Activated CD4-positive, CD25-positive, alpha-beta regulatory T cell treated with anti-CD3 and anti-CD28 coated beads, Interleukin-2, amount 50 U/mL, for 16 hours (primary cell): ENCODE results near the gene VAPB.

Source experiments
- DNase-seq: peaks from one replicate; pipeline ENCODE4 v3.0.0-alpha.2; 2020; ENCODE audit warnings: low read depth, low spot score

VAPB gene

DNA sequence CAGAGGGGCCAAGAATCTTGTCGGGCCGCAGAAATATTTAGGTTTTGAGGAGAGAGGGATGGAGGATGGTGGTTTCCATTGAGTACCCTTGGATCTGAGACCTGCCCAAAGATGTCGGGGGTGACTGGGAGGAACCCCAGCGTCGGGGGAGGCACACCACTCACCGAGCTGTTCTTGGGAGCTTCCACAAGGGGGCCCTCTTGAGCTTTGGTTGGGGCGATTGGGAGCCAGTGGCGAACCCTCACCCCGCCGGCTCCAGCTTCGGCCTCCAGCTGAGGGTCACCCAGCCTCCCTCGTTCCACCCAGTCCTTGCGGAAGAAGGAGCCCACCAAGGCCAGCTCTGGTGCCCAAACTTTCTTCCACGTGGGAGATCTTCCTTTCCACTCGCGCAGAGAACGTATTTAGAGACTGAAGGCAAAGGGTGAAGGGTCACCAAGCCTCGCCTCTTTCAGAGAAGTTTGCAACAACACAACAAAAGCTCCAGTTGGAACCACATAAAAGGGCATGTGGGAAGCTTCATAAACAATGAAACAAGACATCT lies 92.5 kb downstream of the VAPB start:
- DNase-seq, result no peak

DNA sequence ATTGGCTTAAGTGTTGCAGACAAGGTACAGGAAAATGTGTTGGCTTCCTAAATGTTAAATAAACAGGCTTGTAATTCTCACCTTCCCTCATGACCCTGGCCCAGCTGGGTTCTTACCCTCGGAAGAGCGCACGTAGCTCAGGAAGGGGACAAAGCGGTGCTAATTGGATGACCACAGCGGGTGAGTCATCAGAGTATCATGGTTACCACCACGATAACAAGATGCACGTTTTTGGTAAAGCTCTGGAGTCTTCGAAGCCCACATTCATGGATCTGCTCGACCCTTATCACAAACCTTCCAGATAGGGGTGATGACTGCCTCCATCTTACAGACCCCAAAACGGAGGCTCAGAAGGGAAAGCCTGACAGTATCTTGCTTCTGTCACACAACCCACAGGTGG lies 93.4 kb downstream of the VAPB start:
- no peak for DNase-seq

DNA sequence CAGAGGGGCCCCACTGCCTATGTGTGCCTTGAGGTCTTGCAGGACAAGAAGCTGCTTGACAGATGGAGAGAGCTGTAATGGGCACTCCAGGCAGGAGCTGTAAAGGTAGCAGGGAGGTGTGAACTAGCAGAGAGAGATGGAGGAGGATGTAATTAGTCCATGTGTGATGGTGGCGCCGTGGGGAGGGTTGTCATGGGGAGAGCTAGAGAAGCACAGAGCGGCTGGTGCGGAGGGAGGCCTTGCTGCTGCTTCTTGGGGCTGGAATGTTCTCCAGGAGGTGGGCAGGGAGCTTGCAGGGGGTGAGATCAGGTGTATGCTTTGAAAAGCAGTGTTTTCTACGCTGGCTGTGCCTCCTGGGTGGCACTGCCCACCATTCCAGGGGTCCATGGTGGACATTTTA lies 94.0 kb downstream of the VAPB start:
- DNase-seq, result no peak

DNA sequence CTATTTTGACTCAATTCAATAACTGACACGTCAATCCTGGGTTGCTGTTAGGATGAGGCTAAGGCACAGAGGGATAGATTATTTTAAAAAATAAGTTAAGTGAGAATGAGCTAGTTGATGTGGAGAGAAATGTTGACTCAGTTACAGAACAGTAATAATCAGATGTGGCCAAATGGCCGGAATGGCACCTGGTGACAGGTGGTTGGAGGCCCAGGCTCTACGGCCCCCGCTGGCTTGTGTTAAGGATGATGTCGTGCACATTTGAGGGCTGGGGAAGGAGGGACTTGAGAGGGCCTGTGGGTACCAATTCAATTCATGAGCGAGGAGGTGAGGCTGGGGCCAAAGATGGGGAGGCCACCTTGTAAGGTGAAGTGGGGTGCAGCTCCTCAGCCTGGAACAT lies 94.4 kb downstream of the VAPB start:
- DNase-seq, result no peak

- DNase-seq, result no peak
Observed at GRCh38 chr20:58485393-58485792, 96.4 kb downstream of the VAPB start.

- no peak for DNase-seq
Observed at GRCh38 chr20:58486207-58486606, 97.2 kb downstream of the VAPB start.

GRCh38 chr20:58492074-58492718 lies 103.2 kb downstream of the VAPB start:
- DNase-seq, result no peak

- DNase-seq, result no peak
Observed at GRCh38 chr20:58492795-58493524, 103.9 kb downstream of the VAPB start.

GRCh38 chr20:58494923-58495622 lies 106.0 kb downstream of the VAPB start:
- no peak for DNase-seq

DNA sequence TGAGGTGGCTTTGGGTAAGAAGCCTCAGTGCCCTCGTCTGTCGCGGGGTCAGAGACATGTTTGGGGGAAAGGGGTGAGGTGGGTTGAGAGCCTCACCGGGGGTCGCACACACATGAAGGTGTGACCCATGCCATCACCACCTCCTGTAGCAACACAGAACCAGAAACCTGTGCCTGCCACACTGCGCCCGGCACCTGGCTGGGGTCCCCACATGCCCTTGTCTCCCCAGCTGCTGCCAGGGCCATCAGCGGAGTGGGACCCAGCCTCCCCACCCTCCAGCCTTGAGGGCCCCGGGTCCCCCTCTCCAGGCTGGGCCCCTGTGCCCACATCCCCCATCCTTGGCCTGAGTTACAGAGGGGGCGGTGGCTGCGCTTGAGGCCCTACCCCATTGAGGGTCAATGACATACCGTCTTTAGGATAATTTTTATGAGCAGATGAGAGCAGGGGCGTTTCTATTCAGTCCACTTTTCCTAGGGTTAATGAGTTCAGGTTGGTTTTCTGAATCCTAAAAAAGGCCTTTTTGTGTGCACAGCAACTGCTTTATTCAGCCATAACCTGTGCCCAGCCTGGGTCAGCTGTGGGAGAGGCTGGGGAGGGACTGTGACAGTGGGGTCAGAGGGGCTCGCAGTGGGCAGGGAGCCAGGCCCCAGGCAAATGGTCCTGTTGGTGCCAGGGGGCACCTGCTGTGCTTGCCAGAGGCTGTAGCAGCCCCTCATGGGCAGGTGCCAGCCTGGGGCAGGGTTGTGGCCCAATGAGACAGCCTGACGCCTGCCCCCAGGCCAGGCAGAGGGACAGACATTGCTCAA lies 106.8 kb downstream of the VAPB start:
- DNase-seq, result no peak

- no peak for DNase-seq
Observed at GRCh38 chr20:58496429-58496769, 107.4 kb downstream of the VAPB start.

GRCh38 chr20:58497076-58497641 lies 108.1 kb downstream of the VAPB start:
- no peak for DNase-seq

DNA sequence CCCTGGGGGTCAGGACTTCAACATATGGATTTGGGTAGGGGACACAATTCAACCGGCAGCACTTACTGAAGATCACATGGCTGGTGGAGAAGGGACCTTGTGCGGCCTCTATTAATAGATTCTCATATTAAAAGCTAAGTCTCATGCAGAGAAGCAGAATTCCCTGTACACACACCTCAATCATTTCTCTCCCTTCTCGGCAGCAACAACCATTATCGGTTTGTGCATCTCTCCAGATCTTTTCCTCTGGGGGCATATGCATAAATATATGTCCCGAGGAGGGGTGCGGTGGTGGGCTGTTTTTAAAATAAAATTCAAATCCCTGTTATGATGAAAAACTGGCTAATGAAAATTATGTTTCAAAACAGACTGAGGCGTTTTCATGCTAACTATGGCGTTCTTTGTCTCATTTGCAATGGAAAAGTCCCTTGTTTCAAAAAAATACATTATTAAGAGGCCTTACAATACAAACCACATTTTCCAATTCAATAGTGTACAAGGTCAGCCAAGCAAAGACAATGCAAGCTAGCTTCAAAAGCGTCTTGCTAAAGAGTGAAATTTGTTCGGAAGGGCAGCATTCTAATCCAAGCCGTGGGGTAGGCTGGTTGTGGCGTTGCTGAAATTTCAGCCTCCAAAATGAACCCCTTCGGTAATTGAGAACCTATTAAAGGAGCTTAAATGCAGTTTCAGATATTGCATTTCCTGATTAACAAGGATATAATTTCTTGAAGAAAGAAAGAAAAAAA lies 108.9 kb downstream of the VAPB start:
- no peak for DNase-seq

- DNase-seq, result no peak
Observed at GRCh38 chr20:58498470-58499068, 109.5 kb downstream of the VAPB start.

- DNase-seq, result no peak
Observed at GRCh38 chr20:58500256-58500655, 111.2 kb downstream of the VAPB start.
